ENCODE results near the gene GLYR1. TPM values are rescaled to one million over a fixed set of nuclear protein-coding genes. Genes with fewer than 3 reads are reported as not detected.

GLYR1 gene
- total and polyA plus RNA-seq, 2 donors (not counting 3 experiments of a cell fraction or from before 2014, with no cell fraction given) = 47.9 to 107 TPM

DNA sequence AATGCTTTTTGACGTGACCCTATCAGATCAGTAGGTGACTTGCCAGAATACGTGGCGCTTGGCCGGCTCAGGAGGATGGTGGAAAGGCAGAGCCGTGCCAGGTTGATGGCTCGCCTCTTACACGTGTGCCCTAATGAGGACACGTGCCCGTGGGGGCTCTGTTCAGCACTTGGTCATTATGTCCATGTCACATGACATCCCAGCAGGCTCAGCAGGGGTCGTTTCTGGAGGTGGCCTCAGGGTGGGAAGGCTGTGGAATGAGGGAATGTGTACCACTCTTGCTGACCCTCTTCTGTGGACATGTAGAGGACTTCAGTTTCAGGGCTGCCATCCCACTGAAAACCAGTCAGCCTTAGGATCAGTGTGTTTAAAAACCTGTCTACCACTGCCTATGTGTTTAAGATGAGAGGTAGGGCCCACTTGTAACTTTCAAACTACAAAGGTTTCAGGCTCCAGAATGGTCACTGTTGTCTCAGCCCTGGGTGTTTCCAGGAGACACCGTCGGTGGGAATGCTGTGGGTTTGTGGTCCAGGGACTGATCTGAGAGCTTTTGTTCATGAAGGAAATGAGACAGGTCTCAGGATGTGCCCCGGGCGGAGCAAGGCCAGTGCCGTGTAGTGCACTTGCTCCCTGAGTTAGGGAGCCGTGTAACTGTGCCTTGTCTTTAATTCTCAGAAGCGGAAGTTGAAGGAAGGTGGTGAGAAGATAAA lies 12.3 kb upstream of the GLYR1 start:
- dilution Hi-C loops (cut with MboI; ENCODE audit: extremely low pct_ligation_motif_present, low sequenced_read_pairs) = no loop called here
- H3K9ac ChIP-seq (replicated peaks; ENCODE audit: extremely low read depth, insufficient read depth, low read length) = peak overlapping the region; percentile 48

DNA sequence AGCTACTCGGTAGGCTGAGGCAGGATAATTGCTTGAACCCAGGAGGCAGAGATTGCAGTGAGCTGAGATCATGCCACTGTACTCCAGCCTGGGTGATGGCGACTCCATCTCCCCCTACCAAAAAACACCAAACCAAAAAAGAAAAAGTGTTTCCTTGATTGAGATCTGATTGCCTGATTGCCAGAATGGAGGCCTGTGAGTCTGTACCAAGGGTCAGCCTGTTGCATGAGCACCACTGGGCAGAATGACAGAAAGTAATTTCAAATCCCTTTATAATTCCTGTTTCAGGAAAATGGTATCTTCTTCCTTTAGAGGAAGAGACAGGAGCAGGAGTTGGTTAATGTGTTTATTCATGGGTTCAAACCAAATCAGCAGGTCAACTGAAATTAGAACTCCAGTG lies 8.7 kb upstream of the GLYR1 start:
- TF ChIP-seq, protein P1, sequence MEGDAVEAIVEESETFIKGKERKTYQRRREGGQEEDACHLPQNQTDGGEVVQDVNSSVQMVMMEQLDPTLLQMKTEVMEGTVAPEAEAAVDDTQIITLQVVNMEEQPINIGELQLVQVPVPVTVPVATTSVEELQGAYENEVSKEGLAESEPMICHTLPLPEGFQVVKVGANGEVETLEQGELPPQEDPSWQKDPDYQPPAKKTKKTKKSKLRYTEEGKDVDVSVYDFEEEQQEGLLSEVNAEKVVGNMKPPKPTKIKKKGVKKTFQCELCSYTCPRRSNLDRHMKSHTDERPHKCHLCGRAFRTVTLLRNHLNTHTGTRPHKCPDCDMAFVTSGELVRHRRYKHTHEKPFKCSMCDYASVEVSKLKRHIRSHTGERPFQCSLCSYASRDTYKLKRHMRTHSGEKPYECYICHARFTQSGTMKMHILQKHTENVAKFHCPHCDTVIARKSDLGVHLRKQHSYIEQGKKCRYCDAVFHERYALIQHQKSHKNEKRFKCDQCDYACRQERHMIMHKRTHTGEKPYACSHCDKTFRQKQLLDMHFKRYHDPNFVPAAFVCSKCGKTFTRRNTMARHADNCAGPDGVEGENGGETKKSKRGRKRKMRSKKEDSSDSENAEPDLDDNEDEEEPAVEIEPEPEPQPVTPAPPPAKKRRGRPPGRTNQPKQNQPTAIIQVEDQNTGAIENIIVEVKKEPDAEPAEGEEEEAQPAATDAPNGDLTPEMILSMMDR (IDR thresholded peaks at IDR 0.05; ENCODE audit: extremely low read depth in 1 of 2, insufficient read depth in 1 of 2, low read depth in 1 of 2, low read length in 2 of 2) = no peak
- TF ChIP-seq JUN (IDR thresholded peaks at IDR 0.05; ENCODE audit: borderline replicate concordance, insufficient read depth, insufficient read length, low read depth) (no peak), GATA2 (IDR thresholded peaks at IDR 0.05; ENCODE audit: insufficient read depth, insufficient read length, low read depth, low read length) (no peak), MYC (IDR thresholded peaks at IDR 0.05; ENCODE audit: low read depth, low read length) (no peak), EZH2 (IDR thresholded peaks at IDR 0.05; ENCODE audit: borderline replicate concordance, low read depth, low read length, severe bottlenecking) (no peak), FOS (IDR thresholded peaks at IDR 0.05; ENCODE audit: borderline replicate concordance, insufficient read depth, low read length) (no peak), POLR2A (IDR thresholded peaks at IDR 0.05; ENCODE audit: low read depth, low read length) (no peak), POLR2AphosphoS5 (IDR thresholded peaks at IDR 0.05; ENCODE audit: insufficient read depth, low read depth, low read length) (no peak)
- TF ChIP-seq, protein P2, sequence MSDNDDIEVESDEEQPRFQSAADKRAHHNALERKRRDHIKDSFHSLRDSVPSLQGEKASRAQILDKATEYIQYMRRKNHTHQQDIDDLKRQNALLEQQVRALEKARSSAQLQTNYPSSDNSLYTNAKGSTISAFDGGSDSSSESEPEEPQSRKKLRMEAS (IDR thresholded peaks at IDR 0.05; ENCODE audit: insufficient read depth, insufficient read length) = no peak
- DNase-seq (ENCODE audit: low read depth, low spot score) = no peak
- no peak overlapping the region for H3K4me2 ChIP-seq (ENCODE audit: insufficient read depth, low read length)
- no peaks in the 10 kb centered on the region for H3K27me3 ChIP-seq (ENCODE audit: control insufficient read depth in 2 of 2, insufficient read depth in 2 of 2, low read length in 2 of 2)
- peaks cover 63% of the 10 kb centered on the region for H3K79me2 ChIP-seq (ENCODE audit: control insufficient read depth, insufficient read depth, low read length)
- H3K9me1 ChIP-seq (replicated peaks; ENCODE audit: control insufficient read depth, extremely low read depth, insufficient read depth, low read length) = no peaks in the 10 kb centered on the region
- intact Hi-C loops (cut with micrococcal nuclease) (no loop called here), dilution Hi-C loops (cut with MboI; ENCODE audit: extremely low pct_ligation_motif_present, low sequenced_read_pairs) (no loop called here)
- peaks cover 13 to 26% of the 10 kb centered on the region in 2 experiments for H3K36me3 ChIP-seq (ENCODE audit: control insufficient read depth in 2 of 2, extremely low read depth in 1 of 2, insufficient read depth in 2 of 2, low read length in 2 of 2)
- H4K20me1 ChIP-seq (replicated peaks; ENCODE audit: control insufficient read depth, extremely low read depth, insufficient read depth, low read length) = no peaks in the 10 kb centered on the region
- no peak overlapping the region for H3K9ac ChIP-seq (replicated peaks; ENCODE audit: extremely low read depth, insufficient read depth, low read length)
- H3K27ac ChIP-seq (ENCODE audit: insufficient read depth, low read depth, low read length) = no peak overlapping the region
- no TSS peak for BruUV-seq (replicated peaks)
- CTCF ChIA-PET = no interaction called here
- POLR2A ChIA-PET = no interaction called here
- H3K9me3 ChIP-seq (replicated peaks; ENCODE audit: control insufficient read depth, insufficient read depth, low read length) = no peaks in the 10 kb centered on the region
- H3K4me1 ChIP-seq (ENCODE audit: control insufficient read depth, extremely low read depth, insufficient read depth, low read length) = peaks cover 47% of the 10 kb centered on the region
- H2AFZ ChIP-seq (ENCODE audit: low read depth, low read length) = no peak overlapping the region
- no peak for FAIRE-seq
- no peak overlapping the region for H3K4me3 ChIP-seq (replicated peaks in 1 of 3; ENCODE audit: insufficient read depth in 1 of 3, low read depth in 1 of 3, low read length in 3 of 3)

More for the DNA sequence above, 12.3 kb upstream of the GLYR1 start:
- FAIRE-seq (no peak), DNase-seq (ENCODE audit: low read depth, low spot score) (peak; percentile 73)
- H3K27ac ChIP-seq (ENCODE audit: insufficient read depth, low read depth, low read length) = peak overlapping the region; percentile 86
- ChIA-PET POLR2A (interaction anchor here (0.6 to 0.8 kb wide), 2 partner anchors 15 to 86 kb away, joined by 3 to 7 read pairs; no protein-coding TSS in a partner anchor), CTCF (interaction anchor here (0.8 to 1.8 kb wide), 7 partner anchors 8 to 97 kb away, joined by 3 to 13 read pairs (median 4); no protein-coding TSS in a partner anchor)
- H3K9me3 ChIP-seq (replicated peaks; ENCODE audit: control insufficient read depth, insufficient read depth, low read length) = no peaks in the 10 kb centered on the region
- peak overlapping the region; percentile 32 for H3K4me2 ChIP-seq (ENCODE audit: insufficient read depth, low read length)
- H3K79me2 ChIP-seq (ENCODE audit: control insufficient read depth, insufficient read depth, low read length) = peaks cover 67% of the 10 kb centered on the region
- intact Hi-C loops (cut with micrococcal nuclease) = no loop called here
- peaks cover 16 to 24% of the 10 kb centered on the region in 2 experiments for H3K36me3 ChIP-seq (ENCODE audit: control insufficient read depth in 2 of 2, extremely low read depth in 1 of 2, insufficient read depth in 2 of 2, low read length in 2 of 2)
- BruUV-seq (replicated peaks) = TSS peak; percentile 17
- TF ChIP-seq, protein P1 (IDR thresholded peaks at IDR 0.05; ENCODE audit: extremely low read depth in 1 of 2, insufficient read depth in 1 of 2, low read depth in 1 of 2, low read length in 2 of 2) = no peak
- no peaks in the 10 kb centered on the region for H3K27me3 ChIP-seq (ENCODE audit: control insufficient read depth in 2 of 2, insufficient read depth in 2 of 2, low read length in 2 of 2)
- H3K9me1 ChIP-seq (replicated peaks; ENCODE audit: control insufficient read depth, extremely low read depth, insufficient read depth, low read length) = no peaks in the 10 kb centered on the region
- H4K20me1 ChIP-seq (replicated peaks; ENCODE audit: control insufficient read depth, extremely low read depth, insufficient read depth, low read length) = no peaks in the 10 kb centered on the region
- no peak overlapping the region for H2AFZ ChIP-seq (ENCODE audit: low read depth, low read length)
- peak overlapping the region in 1 of 3 experiments; percentile 0 for H3K4me3 ChIP-seq (replicated peaks in 1 of 3; ENCODE audit: insufficient read depth in 1 of 3, low read depth in 1 of 3, low read length in 3 of 3)
- peaks cover 26% of the 10 kb centered on the region for H3K4me1 ChIP-seq (ENCODE audit: control insufficient read depth, extremely low read depth, insufficient read depth, low read length)

All from endothelial cell of umbilical vein (primary cell).